ENCODE data around the gene SGTA. TPM values are rescaled to one million over a fixed set of nuclear protein-coding genes. Genes with fewer than 3 reads are reported as not detected.

SGTA gene
- total and polyA plus RNA-seq, 2 of the 13 experiments (the other 11 are each of a cell fraction or from before 2014, with no cell fraction given), result 43.9 to 47.4 TPM

- TF ChIP-seq ATF4 (CRISPR knock-in tag; IDR thresholded peaks at IDR 0.05), result peak in 1 of 2 experiments; percentile 81; a peak in 2 of 4 replicates
- TF ChIP-seq EED (CRISPR knock-in tag; IDR thresholded peaks at IDR 0.05), result no peak
- peak; percentile 98; the same call in 1 of the 2 replicates for TF ChIP-seq ZBTB20 (CRISPR knock-in tag; IDR thresholded peaks at IDR 0.05; ENCODE audit: borderline replicate concordance, low read depth)
- TF ChIP-seq ZNF136 (CRISPR knock-in tag; IDR thresholded peaks at IDR 0.05; ENCODE audit: low read depth), result no peak
- TF ChIP-seq ZNF446 (CRISPR knock-in tag; IDR thresholded peaks at IDR 0.05), result peak; percentile 93; the same call in 1 of the 2 replicates
- no peak for TF ChIP-seq ZNF282 (IDR thresholded peaks at IDR 0.05; ENCODE audit: partially characterized antibody)
- 0 out of 2 replicates have a peak, but pooled peaks have one; percentile 7 for TF ChIP-seq EEA1 (CRISPR knock-in tag; IDR thresholded peaks at IDR 0.05; ENCODE audit: borderline replicate concordance)
- TF ChIP-seq MEF2D (CRISPR knock-in tag; IDR thresholded peaks at IDR 0.05), result peak; percentile 88
- TF ChIP-seq ISL2 (CRISPR knock-in tag; IDR thresholded peaks at IDR 0.05), result peak; percentile 88
- peak; percentile 94 for TF ChIP-seq ZBTB43 (CRISPR knock-in tag; conservative IDR thresholded peaks at IDR 0.05)
- no peak for TF ChIP-seq ZNF260 (CRISPR knock-in tag; IDR thresholded peaks at IDR 0.05; ENCODE audit: borderline replicate concordance, low read depth)
- TF ChIP-seq PAWR (CRISPR knock-in tag; IDR thresholded peaks at IDR 0.05; ENCODE audit: borderline replicate concordance), result no peak
- TF ChIP-seq RELA (CRISPR knock-in tag; IDR thresholded peaks at IDR 0.05), result peak; percentile 95; the same call in 1 of the 2 replicates
- TF ChIP-seq KLF6 (CRISPR knock-in tag; IDR thresholded peaks at IDR 0.05), result peak; percentile 99
- TF ChIP-seq MAF1 (CRISPR knock-in tag; IDR thresholded peaks at IDR 0.05; ENCODE audit: borderline replicate concordance), result peak; percentile 92; the same call in 1 of the 2 replicates
- no peak for TF ChIP-seq ZNF143 (CRISPR knock-in tag; IDR thresholded peaks at IDR 0.05)
- peak; percentile 75; the same call in 1 of the 2 replicates for TF ChIP-seq ATRX (CRISPR knock-in tag; IDR thresholded peaks at IDR 0.05; ENCODE audit: borderline replicate concordance)
- TF ChIP-seq TFE3 (CRISPR knock-in tag; IDR thresholded peaks at IDR 0.05), result peak; percentile 94
- peak; percentile 80; the same call in 1 of the 2 replicates for TF ChIP-seq ZNF672 (CRISPR knock-in tag; IDR thresholded peaks at IDR 0.05)
- TF ChIP-seq ZSCAN25 (CRISPR knock-in tag; IDR thresholded peaks at IDR 0.05), result peak; percentile 81; the same call in 1 of the 2 replicates
- TF ChIP-seq ZBTB49 (CRISPR knock-in tag; IDR thresholded peaks at IDR 0.05; ENCODE audit: borderline replicate concordance), result peak; percentile 95
Measured at GRCh38 chr19:2739602-2740313, 43.3 kb downstream of the SGTA start, which contains the start of gene SLC39A3 (continued).

All from HepG2 (cell line).